GM18526 (cell line): ENCODE data around the gene PPP2R3B.

ENCODE experiments used
- POLR2A ChIP-seq: IDR thresholded peaks from 3 replicates; pipeline ENCODE4 v1.6.1; 2011; ENCODE audit not compliant: insufficient read length; ENCODE audit errors: extremely low read depth

PPP2R3B gene

DNA sequence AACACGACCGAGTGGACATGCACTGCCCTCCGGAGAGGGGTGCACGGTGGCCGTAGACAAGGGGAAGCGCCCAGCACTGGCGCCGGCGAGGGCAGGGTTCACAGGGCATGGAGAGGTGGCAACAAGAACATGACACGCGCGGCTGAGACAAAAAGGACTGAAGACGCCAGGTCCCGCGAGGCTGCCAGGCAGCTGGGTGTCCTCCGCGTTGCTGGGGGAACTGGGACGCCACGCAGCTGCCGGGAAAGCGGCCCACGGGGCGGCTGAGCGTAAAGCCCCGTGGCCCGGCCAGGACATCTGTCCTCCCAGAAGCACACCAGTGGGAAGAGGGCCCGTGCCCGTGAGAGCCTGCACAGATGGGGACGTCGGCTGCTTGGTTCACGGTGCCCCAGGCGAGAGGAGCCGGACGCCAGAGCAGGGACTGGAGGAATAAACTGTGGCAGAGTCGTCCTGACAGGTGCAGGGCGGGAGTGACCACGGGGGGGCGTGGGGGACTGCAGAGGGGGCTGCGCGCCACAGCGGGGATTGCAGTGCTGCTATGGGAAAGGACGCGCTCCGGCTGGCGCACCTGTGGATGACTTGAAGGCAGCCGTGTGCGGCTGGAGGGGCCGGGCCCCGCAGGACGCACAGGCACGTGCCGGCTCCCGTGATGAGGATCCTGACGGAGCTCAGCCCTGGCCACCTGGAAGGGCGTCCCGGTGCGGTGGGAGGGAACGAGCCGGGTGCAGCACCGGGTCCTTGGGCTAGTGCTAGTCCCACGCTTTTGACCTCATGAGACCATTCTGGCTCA, 36.0 kb downstream of the PPP2R3B start:
- no peak for TF ChIP-seq POLR2A

DNA sequence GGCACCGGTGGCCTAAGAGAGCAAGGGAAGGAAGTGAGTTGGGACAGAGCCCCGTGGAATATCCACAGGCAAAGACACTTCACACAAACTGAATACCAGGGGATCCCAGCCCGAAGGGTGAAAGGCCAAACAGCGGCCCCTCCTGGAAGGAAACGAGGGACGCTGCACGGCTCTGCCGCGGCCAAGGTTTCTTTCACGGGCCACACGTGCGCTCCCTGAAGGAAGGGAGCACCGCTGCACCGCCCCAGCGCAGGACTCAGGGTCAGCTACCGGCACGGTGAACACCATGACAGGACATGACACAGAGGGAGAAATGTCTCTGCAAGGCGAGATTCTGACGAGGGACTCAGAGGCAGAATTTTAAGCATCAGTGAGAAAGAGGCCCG, 36.6 kb downstream of the PPP2R3B start:
- TF ChIP-seq POLR2A = no peak

DNA sequence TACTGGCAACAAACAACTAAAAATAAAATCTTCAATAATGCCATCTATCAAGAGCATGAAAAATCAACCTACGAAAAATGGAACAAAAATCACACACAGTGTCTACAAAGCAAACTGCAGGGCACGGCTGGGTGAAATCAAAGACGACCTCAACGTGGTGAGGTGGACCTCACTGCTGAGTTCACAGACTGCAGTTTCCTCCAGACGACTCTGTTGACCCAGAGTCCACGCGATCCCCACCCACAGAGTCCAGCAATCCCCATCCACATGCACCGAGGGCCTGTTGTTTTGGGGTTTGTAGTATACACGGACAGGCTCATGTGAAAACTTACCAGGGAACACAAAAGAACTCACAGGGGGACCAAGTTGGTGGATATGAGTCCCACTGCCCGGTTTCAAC, 37.0 kb downstream of the PPP2R3B start:
- TF ChIP-seq POLR2A = no peak

DNA sequence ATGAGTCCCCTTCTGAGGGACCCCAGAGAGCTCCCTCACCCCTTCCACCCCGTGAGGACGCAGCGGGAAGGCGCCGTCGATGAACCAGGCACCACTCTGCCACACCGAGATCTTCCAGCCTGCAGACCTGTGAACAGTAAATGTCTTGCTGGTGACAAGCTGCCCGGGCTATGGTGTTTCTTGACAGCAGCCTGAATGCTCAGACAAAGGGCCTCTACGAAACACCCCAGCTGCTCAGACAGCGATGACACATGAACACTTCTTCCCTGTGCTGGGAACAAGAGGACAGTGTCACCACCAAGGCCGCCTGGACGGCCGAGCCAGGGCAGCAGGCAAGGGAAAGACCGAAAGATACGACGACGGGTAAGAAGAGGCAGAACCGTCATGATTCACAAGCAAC, 37.5 kb downstream of the PPP2R3B start:
- TF ChIP-seq POLR2A = no peak

DNA sequence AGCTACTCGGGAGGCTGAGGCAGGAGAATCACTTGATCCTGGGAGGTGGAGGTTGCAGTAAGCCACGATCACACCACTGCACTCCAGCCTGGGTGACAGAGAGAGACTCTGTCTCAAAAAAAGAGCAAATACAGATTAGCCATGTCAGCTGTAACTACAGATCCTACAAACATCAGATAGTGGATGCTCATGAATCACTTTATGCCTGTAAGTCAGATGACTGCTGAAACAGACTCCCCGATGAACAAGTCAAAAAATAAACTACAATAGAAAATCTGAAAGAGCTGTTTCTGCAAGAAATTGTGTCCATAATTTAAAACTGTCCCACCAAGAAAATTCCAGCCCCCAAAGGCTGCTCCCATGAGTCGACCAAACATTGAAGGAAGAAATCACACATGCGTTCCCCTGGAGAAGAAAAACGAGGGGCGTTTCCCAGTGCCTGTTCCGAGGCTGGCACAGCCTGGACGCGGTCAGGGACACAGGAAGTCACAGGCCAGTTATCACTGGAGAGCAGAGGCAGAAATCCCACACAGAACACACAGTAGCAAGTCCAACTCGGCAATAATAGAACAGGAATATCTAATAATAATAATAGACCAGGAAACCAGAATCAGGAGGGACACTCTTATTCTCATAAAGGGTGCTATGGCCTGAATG, 38.1 kb downstream of the PPP2R3B start:
- no peak for TF ChIP-seq POLR2A

DNA sequence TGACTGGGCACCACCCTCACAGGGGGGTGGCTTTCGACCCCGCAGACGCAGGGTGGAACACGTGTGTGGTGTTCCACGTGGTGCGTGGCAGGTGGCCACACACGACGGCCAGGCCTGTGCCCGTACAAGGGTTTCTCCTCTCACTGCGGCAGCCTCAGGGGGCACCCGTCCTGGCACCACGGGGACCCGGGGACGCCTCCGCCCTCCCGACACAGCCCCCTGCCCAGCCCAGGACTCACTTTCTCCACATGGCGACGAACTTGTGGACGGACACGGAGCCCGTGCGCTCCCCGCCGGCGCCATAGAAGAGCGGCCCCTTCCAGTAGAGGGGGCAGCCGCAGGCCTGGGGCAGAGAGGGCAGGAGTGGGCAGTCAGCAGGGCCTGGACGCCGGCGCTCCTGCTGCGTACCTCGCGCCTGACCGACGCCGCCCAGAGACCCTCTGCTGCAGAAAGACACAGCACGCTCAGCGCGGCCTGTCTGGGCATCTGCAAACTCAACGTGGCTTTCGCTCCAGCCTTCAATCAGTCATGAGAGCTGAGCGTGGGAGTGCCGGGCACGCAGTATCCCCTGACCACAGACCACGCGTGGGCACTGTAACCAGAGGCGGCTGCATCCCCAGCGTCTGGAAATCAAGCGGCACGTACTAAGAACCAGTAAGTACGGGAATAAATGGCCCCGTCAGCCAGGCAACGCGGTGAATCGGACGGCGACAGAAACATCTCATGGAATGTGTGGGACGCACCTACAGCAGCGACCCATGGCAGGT, 39.2 kb downstream of the PPP2R3B start:
- no peak for TF ChIP-seq POLR2A

DNA sequence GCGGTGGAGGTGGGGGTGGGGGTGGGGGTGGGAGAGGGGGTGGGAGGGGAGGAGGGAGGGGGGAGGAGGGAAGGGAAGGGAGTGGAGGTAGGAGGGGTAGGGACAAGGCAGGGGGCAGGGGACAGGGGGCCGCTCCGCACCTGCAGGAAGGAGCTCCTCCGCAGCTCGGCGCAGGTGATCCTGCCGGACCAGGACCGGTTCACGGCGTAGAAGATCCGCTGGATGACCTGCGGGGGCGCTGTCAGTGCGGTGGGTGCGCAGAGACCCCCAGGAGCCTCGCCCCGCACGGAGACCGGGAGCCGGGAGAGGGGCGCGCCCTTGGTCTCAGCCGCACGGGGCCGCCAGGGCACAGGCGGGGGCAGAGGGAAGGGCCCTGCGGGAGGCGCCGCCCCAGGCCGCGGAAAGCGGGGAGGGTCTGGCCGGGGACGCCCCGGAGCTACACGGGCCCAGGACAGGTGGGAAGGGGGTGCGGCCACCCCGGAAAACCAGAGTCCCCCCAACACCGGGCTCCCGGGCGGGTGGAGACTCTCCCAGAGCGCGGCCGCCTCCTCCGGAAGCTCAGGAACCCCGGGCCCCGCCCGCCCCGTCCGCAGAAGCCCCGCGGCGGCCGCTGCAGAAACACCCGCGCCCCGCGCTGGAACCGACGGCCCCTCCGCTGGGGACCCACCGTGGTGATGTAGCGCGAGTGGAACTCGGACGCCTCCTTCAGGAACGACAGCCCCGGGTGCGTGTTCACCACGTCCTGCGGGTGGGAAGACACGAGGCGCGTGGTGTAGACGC, 40.5 kb downstream of the PPP2R3B start:
- TF ChIP-seq POLR2A = no peak

DNA sequence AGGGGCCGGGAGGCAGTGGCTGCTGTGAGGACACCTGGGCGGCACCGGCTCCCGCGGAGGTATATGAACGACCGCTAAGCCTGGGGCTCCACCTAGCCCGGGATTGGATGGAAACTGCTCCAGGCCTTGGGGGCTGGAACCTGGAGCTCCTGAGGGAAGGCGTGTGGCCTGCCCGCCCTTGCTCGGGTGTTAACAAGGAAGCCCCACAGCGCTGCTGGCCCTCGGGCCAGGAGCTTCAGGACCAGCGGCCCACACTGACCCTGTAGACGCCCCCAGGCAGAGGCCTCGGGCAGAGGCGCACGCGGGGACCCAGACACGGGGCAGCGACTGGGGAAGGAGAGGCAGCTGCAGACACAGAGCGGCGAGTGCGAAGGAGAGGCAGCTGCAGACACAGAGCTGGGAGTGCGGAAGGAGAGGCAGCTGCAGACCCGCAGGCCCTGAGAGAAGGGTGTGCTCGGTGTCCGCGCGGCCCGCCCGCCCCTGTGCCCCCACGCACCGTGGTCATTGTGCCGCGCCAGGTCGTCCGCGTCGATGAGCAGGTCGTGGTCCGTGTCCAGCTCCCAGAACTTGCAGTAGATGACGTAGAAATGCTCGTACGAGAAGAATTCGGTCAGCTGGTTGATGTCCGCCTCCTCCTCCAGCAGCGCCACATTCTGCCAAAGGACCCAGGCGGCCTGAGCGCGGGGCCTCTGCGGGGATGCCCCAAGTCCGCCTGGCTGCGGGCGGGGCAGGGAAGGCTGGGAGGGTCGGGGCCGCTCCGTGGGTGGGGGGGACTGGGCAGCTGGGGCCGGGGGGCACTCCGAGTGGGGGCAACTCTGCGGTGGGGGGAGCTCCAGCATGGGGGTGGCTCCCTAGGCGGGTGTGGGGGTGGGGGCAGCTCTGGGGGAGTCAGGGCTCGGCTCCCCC, 41.4 kb downstream of the PPP2R3B start:
- TF ChIP-seq POLR2A = no peak

DNA sequence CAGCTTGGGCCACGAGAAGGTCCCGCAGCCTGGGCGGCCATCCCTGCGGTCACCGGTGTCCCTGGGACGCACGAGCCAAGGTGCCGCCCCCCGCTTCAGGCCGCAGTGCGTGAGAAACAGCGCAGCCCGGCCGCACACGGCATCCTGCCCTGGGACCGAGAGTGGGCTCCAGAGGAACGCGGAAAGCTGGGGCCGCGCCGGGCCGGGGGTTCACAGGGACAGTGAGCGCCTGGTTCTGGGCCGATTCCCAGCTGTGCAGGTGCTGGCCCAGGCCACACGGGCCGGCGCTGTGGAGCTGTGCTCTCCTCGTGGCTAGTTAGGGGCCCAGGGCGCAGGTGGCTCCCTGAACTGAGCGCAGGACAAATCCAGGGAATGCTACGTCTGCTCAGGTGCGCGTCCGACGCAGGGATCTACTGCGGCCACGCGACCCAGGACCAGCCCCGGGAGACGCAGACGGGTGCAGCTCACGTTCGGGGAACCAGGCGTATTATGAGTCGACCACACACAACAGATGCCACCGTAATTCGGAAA, 42.3 kb downstream of the PPP2R3B start:
- no peak for TF ChIP-seq POLR2A

DNA sequence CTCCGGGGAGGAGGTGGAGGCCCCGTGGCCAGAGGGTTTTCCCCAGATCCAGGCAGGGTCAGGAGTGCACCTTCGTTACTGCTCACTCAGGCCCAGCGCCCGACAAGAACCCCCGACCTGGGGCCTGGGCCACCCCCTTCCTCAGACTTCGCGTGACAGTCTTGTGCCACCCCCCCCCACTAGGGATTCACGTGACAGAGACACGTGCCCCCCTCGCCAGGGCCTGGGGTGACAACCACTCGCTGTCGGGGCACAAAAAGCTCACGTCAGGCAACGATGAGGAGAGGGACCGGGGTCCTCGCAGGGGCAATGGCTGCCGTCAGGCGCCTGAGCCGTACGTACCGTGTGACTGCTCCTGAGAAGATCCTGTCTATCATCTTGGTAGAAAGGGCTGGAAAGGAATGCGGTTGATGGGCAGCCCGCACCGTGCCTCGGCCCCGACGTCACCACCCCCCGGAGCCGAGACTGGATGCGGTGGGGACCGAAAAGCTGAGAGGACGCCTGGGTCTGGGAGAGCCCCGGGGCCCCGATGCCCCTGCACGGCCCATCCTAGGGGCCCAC, 45.1 kb downstream of the PPP2R3B start:
- TF ChIP-seq POLR2A = no peak

DNA sequence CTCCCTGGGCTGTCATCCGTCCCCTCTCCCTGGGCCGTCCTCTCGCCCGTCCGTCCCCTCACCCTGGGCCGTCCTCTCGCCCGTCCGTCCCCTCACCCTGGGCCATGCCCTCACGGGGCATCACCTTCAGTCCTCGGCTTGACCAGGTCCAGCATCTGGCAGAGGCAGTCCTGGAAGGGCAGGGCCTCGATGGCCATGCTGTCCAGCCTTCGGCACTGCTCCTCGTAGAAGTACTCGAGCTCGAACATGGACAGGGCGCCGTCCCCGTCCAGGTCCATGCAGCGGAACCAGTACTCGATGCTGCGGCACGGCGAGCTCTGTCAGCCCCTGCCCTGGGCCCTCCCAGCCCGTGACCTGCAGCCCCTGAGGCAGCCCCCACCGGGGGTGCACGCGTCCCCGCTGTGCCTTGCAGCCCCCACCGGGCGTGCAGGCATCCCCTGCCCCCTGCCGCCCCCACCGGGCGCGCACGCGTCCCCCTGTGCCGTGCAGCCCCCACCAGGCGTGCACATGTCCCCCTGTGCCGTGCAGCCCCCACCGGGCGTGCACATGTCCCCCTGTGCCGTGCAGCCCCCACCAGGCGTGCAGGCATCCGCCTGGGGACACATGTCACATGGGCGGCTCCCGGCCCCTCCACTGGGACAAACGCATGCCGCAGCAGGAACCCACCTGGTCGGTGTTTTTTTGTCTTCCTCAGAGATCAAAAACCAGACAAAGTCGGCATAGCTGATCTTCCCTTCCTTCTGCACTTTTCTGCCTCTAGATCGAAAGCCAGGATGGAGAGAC, 45.9 kb downstream of the PPP2R3B start:
- no peak for TF ChIP-seq POLR2A

DNA sequence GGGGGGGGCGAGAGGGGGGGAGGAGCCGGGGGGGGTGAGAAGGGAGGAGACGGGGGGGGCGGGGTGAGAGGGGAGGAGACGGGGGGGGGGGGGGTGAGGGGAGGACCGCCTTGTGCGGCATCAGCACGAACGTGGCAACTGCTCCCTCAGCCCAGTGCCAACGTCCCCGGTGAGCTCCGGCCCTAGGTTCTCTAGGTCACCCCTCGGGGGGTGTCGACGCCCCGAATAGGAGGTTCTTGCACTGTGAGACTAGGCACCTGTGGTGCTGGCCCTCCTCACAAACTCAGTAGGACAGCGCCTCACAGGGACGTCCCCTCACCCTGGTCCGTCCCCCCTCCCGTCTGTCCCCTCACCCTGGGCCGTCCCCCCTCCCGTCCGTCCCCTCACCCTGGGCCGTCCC, 46.6 kb downstream of the PPP2R3B start:
- no peak for TF ChIP-seq POLR2A

DNA sequence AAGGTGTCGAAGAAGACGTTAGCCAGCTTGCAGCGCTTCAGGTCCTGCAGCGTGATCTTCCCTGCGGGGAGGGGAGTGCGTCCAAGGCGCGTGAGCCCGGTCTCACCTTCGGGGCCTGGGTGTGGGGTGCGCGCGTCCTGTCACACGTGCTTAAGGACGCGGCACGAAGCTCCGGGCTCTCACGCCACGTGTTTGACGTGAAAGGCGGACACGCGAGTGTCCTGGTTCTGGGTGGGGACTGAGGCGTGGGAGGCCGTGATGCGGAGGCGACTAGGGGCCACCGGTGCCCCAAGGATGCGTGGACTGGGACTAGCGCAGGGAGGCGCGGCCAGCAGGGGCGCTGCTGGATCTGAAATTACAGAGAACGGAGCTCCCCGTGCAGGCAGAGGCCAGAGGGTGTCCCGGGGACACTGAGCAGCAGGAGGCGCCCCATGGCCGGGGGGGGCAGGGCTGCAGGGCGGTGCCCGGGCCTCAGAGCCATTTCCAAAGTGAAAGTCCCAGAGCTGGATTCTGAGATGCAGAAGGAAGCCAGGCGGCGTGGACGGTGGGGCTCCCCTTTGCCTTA, 47.8 kb downstream of the PPP2R3B start:
- TF ChIP-seq POLR2A = no peak
